Measurements from ENCODE around the gene PRRC2B. TPM values are rescaled to one million over a fixed set of nuclear protein-coding genes. Genes with fewer than 3 reads are reported as not detected.

The PRRC2B gene
- total and polyA plus RNA-seq, 2 experiments from 2014 or later, result 45.0 to 193 TPM

GRCh38 chr9:131518553-131518952 is 124.7 kb downstream of the PRRC2B start:
- DNase-seq (ENCODE audit: low spot score), result no peak
- TF ChIP-seq CREB1 (CRISPR knock-in tag; IDR thresholded peaks at IDR 0.05; ENCODE audit: low read depth) (no peak), ZNF331 (CRISPR knock-in tag; IDR thresholded peaks at IDR 0.05; ENCODE audit: low read depth) (no peak), NANOG (IDR thresholded peaks at IDR 0.05; ENCODE audit: borderline replicate concordance) (no peak), ZNF462 (CRISPR knock-in tag; IDR thresholded peaks at IDR 0.05) (no peak)
- no peaks in the 10 kb centered on the region for H3K9me2 ChIP-seq (ENCODE audit: insufficient read depth)
- no peak overlapping the region for H3K4me2 ChIP-seq
- H3K4me3 ChIP-seq, result no peak overlapping the region
- peaks cover 9% of the 10 kb centered on the region for H3K36me3 ChIP-seq (ENCODE audit: insufficient read depth)
- H3F3A ChIP-seq (replicated peaks; ENCODE audit: low read depth), result peaks cover 9% of the 10 kb centered on the region
- H3K36me3 Mint-ChIP-seq (ENCODE audit: low read depth), result peaks cover 54% of the 10 kb centered on the region
- no peak for ATAC-seq
- H3K27ac ChIP-seq (ENCODE audit: low read depth), result no peak overlapping the region
- H3K4me1 Mint-ChIP-seq, result no peaks in the 10 kb centered on the region
- no peaks in the 10 kb centered on the region for H4K20me1 ChIP-seq (replicated peaks; ENCODE audit: insufficient read depth)
- no peaks in the 10 kb centered on the region for H3K9me3 Mint-ChIP-seq
- no peak overlapping the region for H3K27ac Mint-ChIP-seq
- no peaks in the 10 kb centered on the region for H3K4me1 ChIP-seq (ENCODE audit: insufficient read depth)
- no peaks in the 10 kb centered on the region for H3K79me2 ChIP-seq (replicated peaks; ENCODE audit: insufficient read depth)
- no peak overlapping the region for H2AFZ ChIP-seq
- H3K27me3 ChIP-seq (ENCODE audit: insufficient read depth), result no peaks in the 10 kb centered on the region
- peaks cover 20% of the 10 kb centered on the region for H3K27me3 Mint-ChIP-seq (ENCODE audit: insufficient read depth, low read depth, poor library complexity)
- H3K4me3 Mint-ChIP-seq, result no peak overlapping the region

- Histone ChIP-seq H3K79me2 (replicated peaks; ENCODE audit: insufficient read depth) (no peaks in the 10 kb centered on the region), H3K36me3 (ENCODE audit: insufficient read depth) (peaks cover 9% of the 10 kb centered on the region), H3K4me3 (no peak overlapping the region), H3K4me1 (ENCODE audit: insufficient read depth) (no peaks in the 10 kb centered on the region), H3K9me2 (ENCODE audit: insufficient read depth) (no peaks in the 10 kb centered on the region), H3K4me2 (no peak overlapping the region), H4K20me1 (replicated peaks; ENCODE audit: insufficient read depth) (no peaks in the 10 kb centered on the region), H2AFZ (no peak overlapping the region), H3F3A (replicated peaks; ENCODE audit: low read depth) (peaks cover 6% of the 10 kb centered on the region; the same call in 1 of the 2 replicates), H3K27ac (ENCODE audit: low read depth) (no peak overlapping the region), H3K27me3 (ENCODE audit: insufficient read depth) (no peaks in the 10 kb centered on the region)
- no peaks in the 10 kb centered on the region for H3K9me3 Mint-ChIP-seq
- DNase-seq (ENCODE audit: low spot score) (no peak), ATAC-seq (no peak)
- no peaks in the 10 kb centered on the region for H3K4me1 Mint-ChIP-seq
- H3K36me3 Mint-ChIP-seq (ENCODE audit: low read depth), result peaks cover 57% of the 10 kb centered on the region
- no peak overlapping the region for H3K27ac Mint-ChIP-seq
- no peak overlapping the region for H3K4me3 Mint-ChIP-seq
- peaks cover 17% of the 10 kb centered on the region for H3K27me3 Mint-ChIP-seq (ENCODE audit: insufficient read depth, low read depth, poor library complexity)
- TF ChIP-seq CTCF (conservative IDR thresholded peaks at IDR 0.05; ENCODE audit: low read depth in 2 of 2) (no peak), EZH2phosphoT487 (IDR thresholded peaks at IDR 0.05; ENCODE audit: unreplicated experiment) (no peak), ETS1 (IDR thresholded peaks at IDR 0.05) (no peak), ZNF331 (CRISPR knock-in tag; IDR thresholded peaks at IDR 0.05; ENCODE audit: low read depth) (no peak), STAT1 (IDR thresholded peaks at IDR 0.05; ENCODE audit: unreplicated experiment) (no peak), EZH2 (IDR thresholded peaks at IDR 0.05; ENCODE audit: low read depth, unreplicated experiment) (no peak), POLR2AphosphoS5 (IDR thresholded peaks at IDR 0.05; ENCODE audit: low read depth) (no peak), CREB1 (CRISPR knock-in tag; IDR thresholded peaks at IDR 0.05; ENCODE audit: low read depth) (no peak)
Measured at GRCh38 chr9:131520503-131520902, 126.6 kb downstream of the PRRC2B start.
